HG02852 (cell line): ENCODE results near the gene ACAD11.
"Not testable (repeated sequence)": the region's sequence is repeated elsewhere in the genome, so short reads cannot be mapped to it uniquely, and the experiment has no call there.

Source experiments
- ATAC-seq: cut with Tn5 transposase; IDR thresholded peaks from one replicate; pipeline ENCODE4 v1.9.1; 2021; ENCODE audit warnings: mild to moderate bottlenecking, moderate library complexity; ENCODE audit not compliant: unreplicated experiment

ACAD11 gene

GRCh38 chr3:132556036-132556386 is 103.6 kb downstream of the ACAD11 start:
- ATAC-seq: not testable (repeated sequence)

- ATAC-seq: no peak
Observed at GRCh38 chr3:132555306-132556035, 104.1 kb downstream of the ACAD11 start.

DNA sequence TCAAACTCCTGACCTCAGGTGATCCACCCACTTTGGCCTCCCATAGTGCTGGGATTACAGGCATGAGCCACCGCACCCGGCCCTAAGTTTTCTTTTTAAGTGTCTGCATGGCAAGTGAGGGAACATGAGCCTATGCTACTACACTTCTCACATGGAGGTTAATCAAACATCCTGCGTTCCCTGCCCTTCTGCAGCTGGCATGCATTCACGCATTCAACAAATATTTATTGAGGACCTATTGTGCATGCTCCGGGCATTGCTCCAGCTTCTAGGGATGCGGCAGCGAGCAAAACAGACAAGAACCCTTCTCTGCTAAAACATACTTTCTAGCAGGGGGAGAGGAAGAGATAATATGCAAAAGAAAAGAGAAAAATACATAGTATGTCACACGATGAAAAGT is 105.2 kb downstream of the ACAD11 start:
- ATAC-seq: no peak

DNA sequence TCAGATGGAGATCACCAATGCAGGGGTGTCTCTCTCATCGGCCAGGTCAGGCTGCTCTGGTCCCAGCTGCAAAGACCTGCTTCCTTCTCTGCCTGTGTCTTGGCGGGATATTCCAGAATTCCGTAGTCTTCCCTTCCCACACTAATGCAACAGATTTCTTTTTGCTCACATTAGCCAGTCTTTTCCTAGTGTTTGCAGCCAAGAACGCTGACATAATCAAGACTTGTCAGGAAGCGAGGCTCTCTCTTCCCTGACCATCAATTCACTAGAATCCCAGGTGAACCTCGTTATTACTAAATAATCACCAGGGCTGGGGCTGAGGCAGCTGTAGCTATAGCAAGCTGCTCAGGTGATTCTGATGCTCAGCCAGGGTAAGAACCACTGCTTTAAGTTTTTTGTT is 105.8 kb downstream of the ACAD11 start:
- ATAC-seq: no peak

- ATAC-seq: no peak
Observed at GRCh38 chr3:132550579-132551305, 108.9 kb downstream of the ACAD11 start.

- peak; percentile 88 for ATAC-seq
Observed at GRCh38 chr3:132549890-132550578, 109.6 kb downstream of the ACAD11 start.

DNA sequence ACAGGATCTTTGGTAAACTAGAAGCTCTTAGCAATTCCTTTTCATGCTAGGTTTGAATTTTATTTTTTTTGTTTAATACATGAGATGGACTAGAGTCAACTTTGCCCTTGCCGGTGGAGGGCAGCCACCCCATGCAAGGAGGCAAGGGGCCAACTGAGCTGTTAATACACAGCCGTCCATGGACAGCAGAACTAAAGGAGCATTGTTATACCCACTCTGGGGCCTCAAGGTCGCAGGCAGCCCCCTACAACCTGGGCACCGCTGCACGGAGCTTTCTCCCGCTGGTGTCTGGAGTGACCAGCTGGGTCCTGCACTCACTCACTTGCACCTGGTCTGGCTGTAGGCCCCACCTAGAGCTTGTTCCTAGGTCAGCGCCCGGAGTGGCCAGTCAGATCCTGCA is 110.4 kb downstream of the ACAD11 start:
- no peak for ATAC-seq

GRCh38 chr3:132545471-132545870 is 114.1 kb downstream of the ACAD11 start:
- ATAC-seq: no peak

DNA sequence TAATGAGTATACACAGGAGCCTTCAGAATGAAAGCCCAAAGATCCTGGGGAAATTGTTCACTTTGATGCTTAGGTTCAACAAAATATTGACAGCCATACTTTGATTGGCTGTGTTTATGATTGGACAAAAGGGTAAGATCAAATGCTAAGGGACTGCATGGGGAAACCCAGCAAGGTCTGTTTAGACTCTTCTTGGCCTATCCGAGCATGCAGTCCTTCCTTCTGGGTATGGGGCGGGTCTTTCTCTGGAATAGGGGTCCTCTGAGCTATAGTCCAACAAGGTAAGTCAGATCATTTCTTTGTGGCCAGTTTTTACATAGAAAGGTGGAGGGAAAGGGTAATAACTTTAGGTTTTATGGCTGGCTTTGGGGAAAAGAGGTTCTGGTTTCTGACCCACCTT is 115.5 kb downstream of the ACAD11 start:
- ATAC-seq: no peak

DNA sequence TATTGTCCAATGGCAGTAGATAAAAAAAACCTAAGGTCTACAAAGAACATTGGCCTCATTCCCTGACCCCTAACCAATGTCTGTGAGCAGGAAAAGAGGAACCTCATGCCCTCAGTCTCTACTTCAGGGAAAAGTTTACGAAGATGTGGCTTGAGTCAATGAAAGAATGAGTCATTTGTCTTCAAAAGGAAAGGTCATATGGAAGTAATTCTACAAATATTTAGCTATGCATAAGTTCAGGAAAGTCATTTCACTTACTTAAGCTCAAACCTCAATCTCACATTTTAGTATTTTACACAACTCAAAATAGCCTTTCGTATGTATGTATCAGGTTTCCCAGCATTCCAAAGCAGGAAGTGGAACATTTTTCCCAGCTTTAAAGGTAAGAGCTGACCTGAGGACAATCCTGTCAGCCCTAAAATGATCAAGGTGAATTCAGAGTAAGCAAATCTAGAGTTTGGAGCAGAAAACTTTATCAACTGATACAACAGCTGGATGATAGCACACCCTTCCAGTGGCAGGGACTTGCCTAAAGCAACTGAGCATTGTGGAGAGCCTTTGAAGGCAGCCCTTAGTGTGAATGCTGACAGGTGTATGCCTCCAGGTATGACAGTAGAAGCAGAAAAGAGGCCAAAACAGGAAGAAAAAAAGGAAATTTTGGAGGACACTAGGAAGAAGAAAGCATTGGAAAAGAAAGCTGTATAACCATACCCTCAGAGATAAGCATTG is 116.4 kb downstream of the ACAD11 start:
- no peak for ATAC-seq

DNA sequence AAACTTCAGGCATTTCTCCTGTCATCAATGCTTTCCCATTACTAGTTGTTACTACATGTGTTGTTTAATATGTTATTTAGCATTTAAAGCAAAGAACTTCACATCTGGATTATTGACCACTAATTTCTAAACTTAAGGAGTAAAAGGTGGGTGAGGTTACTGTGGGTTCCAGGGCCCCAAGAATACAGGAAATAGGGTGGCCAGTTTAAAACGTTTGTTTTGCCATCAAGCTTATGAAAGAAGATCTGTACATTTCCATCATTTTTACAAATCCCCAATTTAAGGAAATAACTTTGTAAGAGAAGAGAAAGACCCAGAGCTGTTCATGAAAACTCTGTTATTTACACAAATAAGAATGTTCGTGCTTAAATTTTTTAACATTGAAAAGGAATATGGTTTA is 117.0 kb downstream of the ACAD11 start:
- ATAC-seq: no peak

DNA sequence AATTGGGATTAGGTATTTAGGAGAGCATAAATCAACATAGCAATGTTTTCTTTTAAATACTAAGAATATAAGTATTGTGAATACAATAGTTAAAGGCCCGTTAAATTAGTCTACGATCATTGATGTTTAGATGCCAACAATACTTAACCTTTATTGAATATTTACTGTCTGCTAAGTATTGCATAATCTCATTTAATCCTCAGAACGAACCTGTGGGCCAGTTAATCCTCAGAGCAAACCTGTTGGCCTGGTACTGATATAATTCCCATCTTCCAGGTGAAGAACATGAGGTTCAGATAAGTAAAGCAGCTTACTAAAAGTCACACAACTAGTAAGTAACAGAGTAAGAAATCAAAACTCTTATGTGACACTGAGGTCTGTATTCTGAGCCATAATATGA is 119.9 kb downstream of the ACAD11 start:
- ATAC-seq: no peak

DNA sequence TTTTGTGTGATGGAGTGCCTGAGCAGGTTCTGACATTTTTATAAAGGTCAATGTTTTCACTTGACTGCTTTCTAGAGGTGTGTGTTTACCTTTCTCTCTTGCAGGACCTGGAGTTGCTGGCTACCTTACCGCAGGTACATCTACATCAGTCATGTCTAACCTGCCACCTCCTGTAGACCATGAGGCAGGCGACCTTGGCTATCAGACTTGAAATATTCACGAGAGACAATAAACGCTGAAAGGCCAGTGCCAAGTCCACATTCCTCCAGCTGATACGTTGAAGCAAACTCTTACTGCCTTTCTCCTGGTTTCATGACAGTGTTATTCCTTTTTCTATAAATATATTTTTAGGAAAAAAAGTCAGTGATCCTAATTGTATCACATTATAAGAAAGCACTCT is 121.5 kb downstream of the ACAD11 start:
- ATAC-seq: no peak

- ATAC-seq: no peak
Observed at GRCh38 chr3:132537297-132537696, 122.3 kb downstream of the ACAD11 start.

GRCh38 chr3:132536442-132537153 is 123.0 kb downstream of the ACAD11 start:
- ATAC-seq: no peak

- ATAC-seq: peak; percentile 60
Observed at GRCh38 chr3:132535575-132536441, 123.8 kb downstream of the ACAD11 start.

GRCh38 chr3:132530624-132531023 is 129.0 kb downstream of the ACAD11 start:
- no peak for ATAC-seq

- ATAC-seq: peak; percentile 93
Observed at GRCh38 chr3:132522353-132522752, 137.3 kb downstream of the ACAD11 start.

DNA sequence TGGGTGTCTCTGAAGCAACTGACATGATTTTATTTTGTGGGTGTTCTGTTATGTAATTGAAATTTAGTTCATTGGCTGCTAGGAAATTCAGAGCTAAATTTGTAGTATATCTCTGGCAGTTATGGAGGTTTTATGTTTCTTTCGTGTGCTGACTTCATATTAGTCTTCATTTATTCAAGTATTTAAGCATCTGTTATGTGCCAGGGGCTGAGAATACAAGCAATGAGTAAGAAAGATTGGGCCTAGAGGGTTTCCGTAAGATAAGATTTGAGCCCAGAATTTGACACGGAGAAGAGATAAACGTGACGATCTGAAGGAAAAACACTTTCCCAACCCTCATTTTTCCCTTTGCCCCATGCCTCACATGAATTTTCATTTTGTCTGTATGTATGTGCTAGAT is 137.7 kb downstream of the ACAD11 start:
- no peak for ATAC-seq

- ATAC-seq: no peak
Observed at GRCh38 chr3:132519914-132520313, 139.7 kb downstream of the ACAD11 start.
